ENCODE data around the gene RIMS4. TPM values are rescaled to one million over a fixed set of nuclear protein-coding genes. Genes with fewer than 3 reads are reported as not detected.

Gene RIMS4
- total RNA-seq, 2 experiments from 2014 or later: not detected

GRCh38 chr20:44788706-44789456 is 21.5 kb downstream of the RIMS4 start:
- Mint-ChIP-seq H3K27me3 (peaks cover 7% of the 10 kb centered on the region), H3K27ac (no peak overlapping the region), H3K36me3 (ENCODE audit: low read depth) (no peaks in the 10 kb centered on the region), H3K9me3 (no peaks in the 10 kb centered on the region), H3K4me3 (no peak overlapping the region), H3K4me1 (ENCODE audit: low read depth) (no peaks in the 10 kb centered on the region)
- POLR2A ChIA-PET: interaction anchor here (0.6 kb wide), 1 partner anchor 574 kb away, joined by 3 read pairs; the partner anchor contains the start of gene SYS1
- intact Hi-C loops (cut with micrococcal nuclease): no loop called here
- DNase-seq (no peak), ATAC-seq (no peak)
- TF ChIP-seq CTCF (IDR thresholded peaks at IDR 0.05): no peak
- CTCF ChIA-PET: interaction anchor here (1.0 to 1.6 kb wide), 3 partner anchors 11 to 78 kb away, joined by 3 to 8 read pairs (median 4); no protein-coding TSS in a partner anchor

- intact Hi-C loops (cut with micrococcal nuclease): no loop called here
- ChIA-PET CTCF (no interaction called here), POLR2A (no interaction called here)
- no peaks in the 10 kb centered on the region for H3K36me3 Mint-ChIP-seq (ENCODE audit: low read depth)
- TF ChIP-seq CTCF (IDR thresholded peaks at IDR 0.05): no peak
- H3K27ac Mint-ChIP-seq: no peak overlapping the region
- ATAC-seq (no peak), DNase-seq (no peak)
- H3K4me3 Mint-ChIP-seq: no peak overlapping the region
- peaks cover 7% of the 10 kb centered on the region for H3K27me3 Mint-ChIP-seq
- H3K4me1 Mint-ChIP-seq (ENCODE audit: low read depth): no peaks in the 10 kb centered on the region
- no peaks in the 10 kb centered on the region for H3K9me3 Mint-ChIP-seq
Measured at GRCh38 chr20:44787299-44787698, 23.0 kb downstream of the RIMS4 start.

- no peaks in the 10 kb centered on the region for H3K36me3 Mint-ChIP-seq (ENCODE audit: low read depth)
- ATAC-seq (no peak), DNase-seq (no peak)
- no peak for TF ChIP-seq CTCF (IDR thresholded peaks at IDR 0.05)
- H3K4me1 Mint-ChIP-seq (ENCODE audit: low read depth): no peaks in the 10 kb centered on the region
- ChIA-PET CTCF (interaction anchor here (0.6 to 1.0 kb wide), 3 partner anchors 11 to 326 kb away, joined by 3 to 4 read pairs (median 3); no protein-coding TSS in a partner anchor), POLR2A (no interaction called here)
- no peaks in the 10 kb centered on the region for H3K9me3 Mint-ChIP-seq
- H3K27ac Mint-ChIP-seq: no peak overlapping the region
- H3K27me3 Mint-ChIP-seq: peaks cover 13% of the 10 kb centered on the region
- H3K4me3 Mint-ChIP-seq: no peak overlapping the region
- intact Hi-C loops (cut with micrococcal nuclease): no loop called here
Measured at GRCh38 chr20:44785768-44786167, 24.6 kb downstream of the RIMS4 start.

- H3K36me3 Mint-ChIP-seq (ENCODE audit: low read depth): no peaks in the 10 kb centered on the region
- ATAC-seq (no peak), DNase-seq (no peak)
- CTCF ChIA-PET: interaction anchor here (0.6 kb wide), 1 partner anchor 96 kb away, joined by 3 read pairs; no protein-coding TSS in a partner anchor
- TF ChIP-seq CTCF (IDR thresholded peaks at IDR 0.05): no peak
- H3K4me1 Mint-ChIP-seq (ENCODE audit: low read depth): no peaks in the 10 kb centered on the region
- no peak overlapping the region for H3K27ac Mint-ChIP-seq
- H3K27me3 Mint-ChIP-seq: peaks cover 13% of the 10 kb centered on the region
- no peak overlapping the region for H3K4me3 Mint-ChIP-seq
- H3K9me3 Mint-ChIP-seq: no peaks in the 10 kb centered on the region
- POLR2A ChIA-PET: no interaction called here
- intact Hi-C loops (cut with micrococcal nuclease): no loop called here
Measured at GRCh38 chr20:44784688-44785087, 25.7 kb downstream of the RIMS4 start.

GRCh38 chr20:44781791-44782190 is 28.6 kb downstream of the RIMS4 start:
- DNase-seq: no peak
- POLR2A ChIA-PET: no interaction called here
- CTCF ChIA-PET: interaction anchor here (1.1 to 1.7 kb wide), 2 partner anchors 14 to 85 kb away, joined by 3 to 4 read pairs; no protein-coding TSS in a partner anchor
- no peak for ATAC-seq
- no peaks in the 10 kb centered on the region for H3K4me1 Mint-ChIP-seq (ENCODE audit: low read depth)
- no peak for TF ChIP-seq CTCF (IDR thresholded peaks at IDR 0.05)
- H3K9me3 Mint-ChIP-seq: no peaks in the 10 kb centered on the region
- no peak overlapping the region for H3K4me3 Mint-ChIP-seq
- no peak overlapping the region for H3K27ac Mint-ChIP-seq
- intact Hi-C loops (cut with micrococcal nuclease): no loop called here
- H3K27me3 Mint-ChIP-seq: peaks cover 10% of the 10 kb centered on the region
- no peaks in the 10 kb centered on the region for H3K36me3 Mint-ChIP-seq (ENCODE audit: low read depth)

All from activated CD8-positive, alpha-beta T cell treated with anti-CD3 and anti-CD28 coated beads for 36 hours (primary cell).